HepG2 (cell line): Measurements from ENCODE around the gene TAF3. TPM values are rescaled to one million over a fixed set of nuclear protein-coding genes. Genes with fewer than 3 reads are reported as not detected.

Experiments used
- ARID2 ChIP-seq: sonication (generic); formaldehyde crosslinking; IDR thresholded peaks from 2 replicates; pipeline ENCODE4 v1.8.1; 2022; ENCODE audit warnings: mild to moderate bottlenecking, missing genetic modification reagents, borderline replicate concordance
- ATF4 ChIP-seq, 2 experiments: fragments of 450-650 bp in 1 of 2; sonication (generic) in 1 of 2; formaldehyde crosslinking; IDR thresholded peaks; 2 replicates each; pipeline versions ENCODE4 v1.5.0 to v1.8.0; 2020 to 2022; ENCODE audit warnings: mild to moderate bottlenecking in 1 of 2, missing genetic modification reagents in 1 of 2
- ATF7 ChIP-seq, 2 experiments: fragments of 450-650 bp in 1 of 2; sonication (generic) in 1 of 2; formaldehyde crosslinking in 1 of 2; IDR thresholded peaks; 2 replicates each; pipeline versions ENCODE4 v1.4.0 to v1.6.1; 2016 to 2020; ENCODE audit warnings: antibody characterized with exemption in 1 of 2, mild to moderate bottlenecking in 1 of 2, missing genetic modification reagents in 1 of 2
- GABPB1 ChIP-seq: IDR thresholded peaks from 2 replicates; pipeline ENCODE4 v1.6.1; 2016; ENCODE audit warnings: mild to moderate bottlenecking, missing genetic modification reagents, moderate library complexity, missing compliant biosample characterization
- HBP1 ChIP-seq: IDR thresholded peaks from 2 replicates; pipeline ENCODE4 v1.6.1; 2016; ENCODE audit warnings: low read depth, control low read depth
- HMG20B ChIP-seq: conservative IDR thresholded peaks from 2 replicates; pipeline ENCODE4 v1.6.1; 2016; ENCODE audit warnings: missing genetic modification reagents, missing compliant biosample characterization
- MEIS2 ChIP-seq: sonication (generic); formaldehyde crosslinking; IDR thresholded peaks from 2 replicates; pipeline ENCODE4 v1.9.0; 2021; ENCODE audit warnings: mild to moderate bottlenecking, missing genetic modification reagents
- MNT ChIP-seq: fragments of 450-650 bp; IDR thresholded peaks from 2 replicates; pipeline ENCODE4 v1.6.1; 2016
- PPARG ChIP-seq: conservative IDR thresholded peaks from 2 replicates; pipeline ENCODE4 v1.6.1; 2016; ENCODE audit warnings: missing biosample characterization, missing genetic modification reagents
- SP2 ChIP-seq: sonication (generic); formaldehyde crosslinking; IDR thresholded peaks from 2 replicates; pipeline ENCODE4 v1.5.1; 2020; ENCODE audit warnings: mild to moderate bottlenecking, missing genetic modification reagents
- THAP8 ChIP-seq: sonication (generic); formaldehyde crosslinking; IDR thresholded peaks from 2 replicates; pipeline ENCODE4 v1.5.1; 2020; ENCODE audit warnings: missing genetic modification reagents, mild to moderate bottlenecking, borderline replicate concordance
- UBTF ChIP-seq: sonication (generic); formaldehyde crosslinking; IDR thresholded peaks from 2 replicates; pipeline ENCODE4 v1.4.0; 2020; ENCODE audit warnings: mild to moderate bottlenecking, missing genetic modification reagents
- YEATS4 ChIP-seq: sonication (generic); formaldehyde crosslinking; IDR thresholded peaks from 2 replicates; pipeline ENCODE4 v1.4.0; 2020; ENCODE audit warnings: missing genetic modification reagents, borderline replicate concordance
- ZFP82 ChIP-seq: sonication (generic); formaldehyde crosslinking; IDR thresholded peaks from 2 replicates; pipeline ENCODE4 v1.5.1; 2020; ENCODE audit warnings: mild to moderate bottlenecking, missing genetic modification reagents, borderline replicate concordance
- ZNF546 ChIP-seq: sonication (generic); formaldehyde crosslinking; conservative IDR thresholded peaks from 2 replicates; pipeline ENCODE4 v1.8.1; 2023; ENCODE audit warnings: mild to moderate bottlenecking, missing genetic modification reagents
- ZNF564 ChIP-seq: sonication (generic); formaldehyde crosslinking; IDR thresholded peaks from 2 replicates; pipeline ENCODE4 v1.8.1; 2023; ENCODE audit warnings: mild to moderate bottlenecking, missing genetic modification reagents
- ZNF768 ChIP-seq: sonication (generic); formaldehyde crosslinking; IDR thresholded peaks from 2 replicates; pipeline ENCODE4 v1.4.0; 2020; ENCODE audit warnings: missing genetic modification reagents
- polyA plus RNA-seq, 8 experiments: library from polyadenylated mRNA; depleted of rRNA in 3 of 8; stranded (reverse) in 7 of 8; unstranded in 1 of 8; fragments of >200 nt; fragmentation: Illumina TruSeq in 4 of 8; extraction: Trizol in 4 of 8; gene quantifications; 2 replicates each; pipeline versions ENCODE4 v1.2.1 to v1.2.3, GENCODE V29; 2011 to 2016; ENCODE audit warnings: low read depth in 4 of 8, missing spikeins in 1 of 8, mixed read lengths in 1 of 8; ENCODE audit not compliant: insufficient read depth in 1 of 8
- total RNA-seq, 5 experiments: library from RNA; depleted of rRNA; stranded (reverse); fragments of >200 nt; fragmentation: Illumina TruSeq; extraction: Trizol; gene quantifications; 2 replicates each; pipeline ENCODE4 v1.2.3, GENCODE V29; 2016; ENCODE audit warnings: low read depth in 1 of 5

The TAF3 gene
- total and polyA plus RNA-seq, 2 of the 13 experiments (the other 11 are each of a cell fraction or from before 2014, with no cell fraction given), result 1.7 to 2.9 TPM

- TF ChIP-seq ZNF546 (CRISPR knock-in tag) (peak; percentile 80; the same call in 1 of the 2 replicates), ZNF768 (0 out of 2 replicates have a peak, but pooled peaks have one; percentile 30), SP2 (0 out of 2 replicates have a peak, but pooled peaks have one; percentile 12), UBTF (peak; percentile 57), MNT (peak; percentile 40), GABPB1 (CRISPR knock-in tag) (peak; percentile 99), HBP1 (CRISPR knock-in tag) (peak; percentile 39; the same call in 1 of the 2 replicates), ATF7 (IDR thresholded peaks at IDR 0.05) (no peak), ATF7 (CRISPR knock-in tag; IDR thresholded peaks at IDR 0.05) (no peak), ATF4 (CRISPR knock-in tag; IDR thresholded peaks at IDR 0.05) (peak in 1 of 2 experiments; percentile 74; a peak in 2 of 4 replicates), MEIS2 (peak; percentile 66), YEATS4 (CRISPR knock-in tag) (peak; percentile 57), HMG20B (0 out of 2 replicates have a peak, but pooled peaks have one; percentile 46), ARID2 (CRISPR knock-in tag) (0 out of 2 replicates have a peak, but pooled peaks have one; percentile 13), ZNF564 (CRISPR knock-in tag) (no peak), THAP8 (peak; percentile 94; the same call in 1 of the 2 replicates), PPARG (CRISPR knock-in tag) (peak; percentile 66; the same call in 1 of the 2 replicates), ZFP82 (CRISPR knock-in tag) (0 out of 2 replicates have a peak, but pooled peaks have one; percentile 44)
These were observed at the start of gene TAF3 (continued) for GRCh38 chr10:7818295-7819120.
